CD4-positive, alpha-beta T cell treated with Interleukin-4 for 4 hours (primary cell): Measurements from ENCODE around the gene OSBPL6.
"Not testable (repeated sequence)": the region's sequence is repeated elsewhere in the genome, so short reads cannot be mapped to it uniquely, and the experiment has no call there.

Source experiments
- DNase-seq: peaks from one replicate; pipeline ENCODE4 v3.0.0-alpha.2; 2020

The OSBPL6 gene

GRCh38 chr2:178315078-178315477 lies 120.8 kb downstream of the OSBPL6 start:
- DNase-seq: no peak

GRCh38 chr2:178315488-178315948 lies 121.2 kb downstream of the OSBPL6 start:
- DNase-seq: no peak

GRCh38 chr2:178317811-178318210 lies 123.5 kb downstream of the OSBPL6 start:
- DNase-seq: no peak

GRCh38 chr2:178320011-178320585 lies 125.8 kb downstream of the OSBPL6 start:
- no peak for DNase-seq

- DNase-seq: no peak
Measured at GRCh38 chr2:178322068-178322467, 127.8 kb downstream of the OSBPL6 start.

- DNase-seq: not testable (repeated sequence)
Measured at GRCh38 chr2:178323331-178323730, 129.0 kb downstream of the OSBPL6 start.

GRCh38 chr2:178324077-178324476 lies 129.8 kb downstream of the OSBPL6 start:
- no peak for DNase-seq

GRCh38 chr2:178325268-178325667 lies 131.0 kb downstream of the OSBPL6 start:
- no peak for DNase-seq

- no peak for DNase-seq
Measured at GRCh38 chr2:178327516-178327915, 133.2 kb downstream of the OSBPL6 start.

- DNase-seq: no peak
Measured at GRCh38 chr2:178328037-178328436, 133.7 kb downstream of the OSBPL6 start.

GRCh38 chr2:178330175-178331017 lies 136.1 kb downstream of the OSBPL6 start:
- no peak for DNase-seq

- no peak for DNase-seq
Measured at GRCh38 chr2:178331474-178332432, 137.4 kb downstream of the OSBPL6 start.

- DNase-seq: no peak
Measured at GRCh38 chr2:178333851-178334250, 139.5 kb downstream of the OSBPL6 start.

GRCh38 chr2:178335230-178335629 lies 140.9 kb downstream of the OSBPL6 start:
- no peak for DNase-seq

- no peak for DNase-seq
Measured at GRCh38 chr2:178344121-178344520, 149.8 kb downstream of the OSBPL6 start.

GRCh38 chr2:178345951-178346350 lies 151.6 kb downstream of the OSBPL6 start:
- DNase-seq: no peak

- DNase-seq: no peak
Measured at GRCh38 chr2:178350051-178350450, 155.7 kb downstream of the OSBPL6 start.

GRCh38 chr2:178357704-178358103 lies 163.4 kb downstream of the OSBPL6 start:
- DNase-seq: not testable (repeated sequence)

- no peak for DNase-seq
Measured at GRCh38 chr2:178359192-178359912, 165.0 kb downstream of the OSBPL6 start.

GRCh38 chr2:178361588-178361987 lies 167.3 kb downstream of the OSBPL6 start:
- DNase-seq: no peak

GRCh38 chr2:178363252-178363651 lies 168.9 kb downstream of the OSBPL6 start:
- DNase-seq: no peak

GRCh38 chr2:178365116-178365515 lies 170.8 kb downstream of the OSBPL6 start:
- no peak for DNase-seq
